ENCODE measurements around the gene TPST2. TPM values are rescaled to one million over a fixed set of nuclear protein-coding genes. Genes with fewer than 3 reads are reported as not detected.

Gene TPST2
- total RNA-seq, 2 experiments from 2014 or later = 54.8 to 58.5 TPM

GRCh38 chr22:26584010-26584409 lies 5.9 kb downstream of the TPST2 start:
- Mint-ChIP-seq H3K4me1 (peaks cover 74% of the 10 kb centered on the region), H3K27ac (peak overlapping the region; percentile 88), H3K36me3 (peaks cover 26% of the 10 kb centered on the region), H3K9me3 (no peaks in the 10 kb centered on the region), H3K27me3 (no peaks in the 10 kb centered on the region), H3K4me3 (peak overlapping the region; percentile 35)
- POLR2A ChIA-PET = interaction anchor here (0.8 to 2.0 kb wide), 3 partner anchors 22 to 59 kb away, joined by 4 to 6 read pairs (median 4); no protein-coding TSS in a partner anchor
- no peak for ATAC-seq (ENCODE audit: low read depth)
- no peak for DNase-seq

GRCh38 chr22:26581633-26582168 lies 8.2 kb downstream of the TPST2 start:
- H3K4me3 Mint-ChIP-seq = no peak overlapping the region
- ATAC-seq (ENCODE audit: low read depth) (no peak), DNase-seq (no peak)
- POLR2A ChIA-PET = interaction anchor here (0.6 kb wide), 1 partner anchor 62 kb away, joined by 3 read pairs; no protein-coding TSS in a partner anchor
- H3K36me3 Mint-ChIP-seq = peaks cover 32% of the 10 kb centered on the region
- H3K4me1 Mint-ChIP-seq = peaks cover 67% of the 10 kb centered on the region
- no peaks in the 10 kb centered on the region for H3K27me3 Mint-ChIP-seq
- H3K9me3 Mint-ChIP-seq = no peaks in the 10 kb centered on the region
- no peak overlapping the region for H3K27ac Mint-ChIP-seq

- Mint-ChIP-seq H3K4me3 (peak overlapping the region; percentile 86), H3K27me3 (no peaks in the 10 kb centered on the region), H3K4me1 (peaks cover 67% of the 10 kb centered on the region)
These were observed 8.9 kb downstream of the TPST2 start for GRCh38 chr22:26581026-26581425.

GRCh38 chr22:26580240-26580962 lies 9.5 kb downstream of the TPST2 start:
- no peaks in the 10 kb centered on the region for H3K9me3 Mint-ChIP-seq
- POLR2A ChIA-PET = interaction anchor here (1.8 kb wide), 2 partner anchors 9 to 33 kb away, joined by 5 to 6 read pairs; partner anchors contain the start of gene TPST2
- H3K27ac Mint-ChIP-seq = peak overlapping the region; percentile 96
- ATAC-seq (ENCODE audit: low read depth) (no peak), DNase-seq (no peak)
- no peaks in the 10 kb centered on the region for H3K27me3 Mint-ChIP-seq
- peaks cover 35% of the 10 kb centered on the region for H3K36me3 Mint-ChIP-seq
- H3K4me1 Mint-ChIP-seq = peaks cover 63% of the 10 kb centered on the region
- H3K4me3 Mint-ChIP-seq = peak overlapping the region; percentile 86

More at GRCh38 chr22:26581026-26581425, 8.9 kb downstream of the TPST2 start:
- POLR2A ChIA-PET = interaction anchor here (1.8 kb wide), 1 partner anchor 9 kb away, joined by 5 read pairs; the partner anchor contains the start of gene TPST2
- H3K9me3 Mint-ChIP-seq = no peaks in the 10 kb centered on the region
- no peak for ATAC-seq (ENCODE audit: low read depth)
- DNase-seq = no peak
- peak overlapping the region; percentile 62 for H3K27ac Mint-ChIP-seq
- H3K36me3 Mint-ChIP-seq = peaks cover 35% of the 10 kb centered on the region

GRCh38 chr22:26579331-26579886 lies 10.5 kb downstream of the TPST2 start:
- ATAC-seq (ENCODE audit: low read depth) (peak; percentile 98), DNase-seq (peak; percentile 79)
- H3K27me3 Mint-ChIP-seq = no peaks in the 10 kb centered on the region
- peak overlapping the region; percentile 96 for H3K27ac Mint-ChIP-seq
- no peaks in the 10 kb centered on the region for H3K9me3 Mint-ChIP-seq
- H3K4me3 Mint-ChIP-seq = peak overlapping the region; percentile 86
- POLR2A ChIA-PET = interaction anchor here (0.6 to 1.8 kb wide), 4 partner anchors 10 to 93 kb away, joined by 3 to 6 read pairs (median 4); partner anchors contain the start of gene TPST2
- H3K36me3 Mint-ChIP-seq = peaks cover 37% of the 10 kb centered on the region
- peaks cover 62% of the 10 kb centered on the region for H3K4me1 Mint-ChIP-seq

GRCh38 chr22:26577081-26577480 lies 12.9 kb downstream of the TPST2 start:
- H3K4me3 Mint-ChIP-seq = no peak overlapping the region
- DNase-seq = no peak
- no peak overlapping the region for H3K27ac Mint-ChIP-seq
- H3K4me1 Mint-ChIP-seq = peaks cover 70% of the 10 kb centered on the region
- peaks cover 42% of the 10 kb centered on the region for H3K36me3 Mint-ChIP-seq
- no peaks in the 10 kb centered on the region for H3K27me3 Mint-ChIP-seq
- H3K9me3 Mint-ChIP-seq = no peaks in the 10 kb centered on the region
- no peak for ATAC-seq (ENCODE audit: low read depth)
- POLR2A ChIA-PET = interaction anchor here (0.7 kb wide), 1 partner anchor 45 kb away, joined by 6 read pairs; the partner anchor contains the start of gene CRYBA4

- DNase-seq (no peak), ATAC-seq (ENCODE audit: low read depth) (no peak)
- Mint-ChIP-seq H3K27me3 (no peaks in the 10 kb centered on the region), H3K9me3 (no peaks in the 10 kb centered on the region), H3K36me3 (peaks cover 44% of the 10 kb centered on the region), H3K4me3 (no peak overlapping the region), H3K4me1 (peaks cover 73% of the 10 kb centered on the region), H3K27ac (peak overlapping the region; percentile 1)
- POLR2A ChIA-PET = interaction anchor here (0.7 kb wide), 2 partner anchors 17 to 46 kb away, joined by 3 to 6 read pairs; partner anchors contain the start of gene CRYBA4
These were observed 13.8 kb downstream of the TPST2 start for GRCh38 chr22:26576026-26576680.

- Mint-ChIP-seq H3K4me1 (peaks cover 62% of the 10 kb centered on the region), H3K27ac (peak overlapping the region; percentile 79), H3K27me3 (no peaks in the 10 kb centered on the region), H3K36me3 (peaks cover 37% of the 10 kb centered on the region), H3K4me3 (peak overlapping the region; percentile 52), H3K9me3 (no peaks in the 10 kb centered on the region)
- ATAC-seq (ENCODE audit: low read depth) (no peak), DNase-seq (no peak)
- POLR2A ChIA-PET = no interaction called here
These were observed 15.8 kb downstream of the TPST2 start for GRCh38 chr22:26574001-26574723.

- Mint-ChIP-seq H3K36me3 (peaks cover 37% of the 10 kb centered on the region), H3K9me3 (no peaks in the 10 kb centered on the region), H3K4me3 (peak overlapping the region; percentile 52), H3K4me1 (peaks cover 61% of the 10 kb centered on the region), H3K27ac (peak overlapping the region; percentile 79), H3K27me3 (no peaks in the 10 kb centered on the region)
- ATAC-seq (ENCODE audit: low read depth) (peak; percentile 79), DNase-seq (no peak)
- POLR2A ChIA-PET = no interaction called here
These were observed 16.8 kb downstream of the TPST2 start for GRCh38 chr22:26573026-26573662.

- H3K27me3 Mint-ChIP-seq = no peaks in the 10 kb centered on the region
- H3K4me1 Mint-ChIP-seq = peaks cover 58% of the 10 kb centered on the region
- no peak for ATAC-seq (ENCODE audit: low read depth)
- peak overlapping the region; percentile 49 for H3K27ac Mint-ChIP-seq
- H3K9me3 Mint-ChIP-seq = no peaks in the 10 kb centered on the region
- POLR2A ChIA-PET = no interaction called here
- peaks cover 33% of the 10 kb centered on the region for H3K36me3 Mint-ChIP-seq
- no peak for DNase-seq
- H3K4me3 Mint-ChIP-seq = no peak overlapping the region
These were observed 18.9 kb downstream of the TPST2 start for GRCh38 chr22:26570864-26571525.

GRCh38 chr22:26570115-26570514 lies 19.8 kb downstream of the TPST2 start:
- Mint-ChIP-seq H3K27me3 (no peaks in the 10 kb centered on the region), H3K4me1 (peaks cover 54% of the 10 kb centered on the region)
- POLR2A ChIA-PET = no interaction called here

GRCh38 chr22:26568207-26568706 lies 21.7 kb downstream of the TPST2 start:
- POLR2A ChIA-PET = no interaction called here
- no peak for DNase-seq

More at GRCh38 chr22:26570115-26570514, 19.8 kb downstream of the TPST2 start:
- Mint-ChIP-seq H3K36me3 (peaks cover 30% of the 10 kb centered on the region), H3K27ac (peak overlapping the region; percentile 23), H3K4me3 (no peak overlapping the region), H3K9me3 (no peaks in the 10 kb centered on the region)
- ATAC-seq (ENCODE audit: low read depth) = no peak
- no peak for DNase-seq

More at GRCh38 chr22:26568207-26568706, 21.7 kb downstream of the TPST2 start:
- Mint-ChIP-seq H3K9me3 (no peaks in the 10 kb centered on the region), H3K4me3 (no peak overlapping the region), H3K4me1 (peaks cover 49% of the 10 kb centered on the region), H3K36me3 (peaks cover 35% of the 10 kb centered on the region), H3K27me3 (no peaks in the 10 kb centered on the region), H3K27ac (no peak overlapping the region)
- ATAC-seq (ENCODE audit: low read depth) = no peak

Measured in activated naive CD8-positive, alpha-beta T cell treated with anti-CD3 and anti-CD28 coated beads, Interleukin-2, amount 10 ng/mL, durations not matched to agents 7 days and 5 days (primary cell).